RCC 7860 (cell line): ENCODE data around the gene ZNF582.
"Not testable (repeated sequence)": the region's sequence is repeated elsewhere in the genome, so short reads cannot be mapped to it uniquely, and the experiment has no call there.

Experiments
- DNase-seq: peaks from one replicate; pipeline ENCODE4 v3.0.0-alpha.2; 2015; ENCODE audit warnings: low spot score
- FAIRE-seq: peaks from 2 replicates; lab custom pipeline; 2012; peaks lifted over from hg19 to GRCh38; lab: Jason Lieb, UNC

The ZNF582 gene

GRCh38 chr19:56355517-56355916 lies 37.8 kb downstream of the ZNF582 start:
- FAIRE-seq: no peak
- DNase-seq: no peak

GRCh38 chr19:56351208-56351607 lies 42.1 kb downstream of the ZNF582 start:
- no peak for FAIRE-seq
- no peak for DNase-seq

GRCh38 chr19:56350416-56351045 lies 42.8 kb downstream of the ZNF582 start:
- FAIRE-seq: no peak
- DNase-seq: peak; percentile 24

- FAIRE-seq (no peak), DNase-seq (no peak)
Measured at GRCh38 chr19:56348289-56348877, 45.0 kb downstream of the ZNF582 start.

GRCh38 chr19:56347163-56347778 lies 46.1 kb downstream of the ZNF582 start:
- DNase-seq (no peak), FAIRE-seq (no peak)

GRCh38 chr19:56341948-56342347 lies 51.4 kb downstream of the ZNF582 start:
- DNase-seq: no peak
- FAIRE-seq: no peak

GRCh38 chr19:56339031-56339430 lies 54.3 kb downstream of the ZNF582 start:
- FAIRE-seq, DNase-seq: not testable (repeated sequence)

- not testable (repeated sequence) for FAIRE-seq, DNase-seq
Measured at GRCh38 chr19:56337077-56337476, 56.3 kb downstream of the ZNF582 start.

GRCh38 chr19:56335371-56335770 lies 58.0 kb downstream of the ZNF582 start:
- not testable (repeated sequence) for FAIRE-seq, DNase-seq

- FAIRE-seq (no peak), DNase-seq (peak; percentile 33)
Measured at GRCh38 chr19:56333506-56333905, 59.8 kb downstream of the ZNF582 start.
